SK-N-SH treated with all-trans-retinoic acid at 6 μM for 48 hours (cell line): Measurements from ENCODE around the gene TMPRSS4.

Experiments used
- ARNTL ChIP-seq: fragments of 450-650 bp; formaldehyde crosslinking; IDR thresholded peaks from 2 replicates; pipeline ENCODE4 v1.5.0; 2020; ENCODE audit warnings: low read depth, mild to moderate bottlenecking, moderate library complexity, borderline replicate concordance
- BACH2 ChIP-seq: fragments of 250-450 bp; sonication (Bioruptor Pico); IDR thresholded peaks from 2 replicates; pipeline ENCODE4 v1.9.0; 2021; ENCODE audit warnings: mild to moderate bottlenecking, borderline replicate concordance
- CREB5 ChIP-seq: fragments of 250-450 bp; sonication (Bioruptor Pico); IDR thresholded peaks from 2 replicates; pipeline ENCODE4 v1.5.1; 2020; ENCODE audit warnings: low read depth, mild to moderate bottlenecking, moderate library complexity
- CSDC2 ChIP-seq: fragments of 250-450 bp; sonication (Bioruptor Pico); IDR thresholded peaks from 2 replicates; pipeline ENCODE4 v1.5.0; 2020; ENCODE audit warnings: mild to moderate bottlenecking, moderate library complexity
- CSRNP3 ChIP-seq: fragments of 250-450 bp; sonication (Bioruptor Pico); IDR thresholded peaks from 2 replicates; pipeline ENCODE4 v1.5.1; 2021; ENCODE audit warnings: mild to moderate bottlenecking, moderate library complexity
- GLIS3 ChIP-seq: fragments of 250-450 bp; sonication (Bioruptor Pico); IDR thresholded peaks from 2 replicates; pipeline ENCODE4 v1.5.0; 2020; ENCODE audit warnings: mild to moderate bottlenecking, moderate library complexity
- PATZ1 ChIP-seq: fragments of 250-450 bp; sonication (Bioruptor Pico); IDR thresholded peaks from 2 replicates; pipeline ENCODE4 v1.8.0; 2020; ENCODE audit warnings: mild to moderate bottlenecking, moderate library complexity, borderline replicate concordance
- POU6F1 ChIP-seq: fragments of 250-450 bp; sonication (Bioruptor Pico); IDR thresholded peaks from 2 replicates; pipeline ENCODE4 v1.8.0; 2021; ENCODE audit warnings: low read depth, mild to moderate bottlenecking, moderate library complexity, borderline replicate concordance
- RARB ChIP-seq: fragments of 250-450 bp; sonication (Bioruptor Pico); IDR thresholded peaks from 2 replicates; pipeline ENCODE4 v1.8.0; 2021; ENCODE audit warnings: mild to moderate bottlenecking, moderate library complexity
- TCF4 ChIP-seq: fragments of 250-450 bp; sonication (Bioruptor Pico); IDR thresholded peaks from 2 replicates; pipeline ENCODE4 v1.8.0; 2021; ENCODE audit warnings: mild to moderate bottlenecking, moderate library complexity, borderline replicate concordance
- TSHZ2 ChIP-seq: fragments of 250-450 bp; sonication (Bioruptor Pico); IDR thresholded peaks from 2 replicates; pipeline ENCODE4 v1.5.0; 2020; ENCODE audit warnings: mild to moderate bottlenecking, moderate library complexity
- ZC3H10 ChIP-seq: fragments of 250-450 bp; sonication (Bioruptor Pico); IDR thresholded peaks from 2 replicates; pipeline ENCODE4 v1.5.1; 2021; ENCODE audit warnings: mild to moderate bottlenecking, moderate library complexity
- ZFP3 ChIP-seq: fragments of 250-450 bp; sonication (Bioruptor Pico); IDR thresholded peaks from 2 replicates; pipeline ENCODE4 v1.5.0; 2020; ENCODE audit warnings: mild to moderate bottlenecking, moderate library complexity
- ZFP30 ChIP-seq: fragments of 450-650 bp; formaldehyde crosslinking; IDR thresholded peaks from 2 replicates; pipeline ENCODE4 v1.5.0; 2022; ENCODE audit warnings: mild to moderate bottlenecking, moderate library complexity

- no peak for TF ChIP-seq RARB (CRISPR knock-in tag)
- TF ChIP-seq ZFP30 (CRISPR knock-in tag), result no peak
- TF ChIP-seq TSHZ2 (CRISPR knock-in tag), result no peak
- TF ChIP-seq ARNTL (CRISPR knock-in tag), result no peak
- no peak for TF ChIP-seq PATZ1 (CRISPR knock-in tag)
- no peak for TF ChIP-seq GLIS3 (CRISPR knock-in tag)
- no peak for TF ChIP-seq CREB5 (CRISPR knock-in tag)
- no peak for TF ChIP-seq TCF4 (CRISPR knock-in tag)
- TF ChIP-seq POU6F1 (CRISPR knock-in tag), result no peak
- TF ChIP-seq CSRNP3 (CRISPR knock-in tag), result no peak
- TF ChIP-seq CSDC2 (CRISPR knock-in tag), result no peak
- no peak for TF ChIP-seq BACH2 (CRISPR knock-in tag)
- TF ChIP-seq ZFP3, result no peak
- TF ChIP-seq ZC3H10 (CRISPR knock-in tag), result no peak
These were observed 84.9 kb downstream of the TMPRSS4 start for GRCh38 chr11:118161786-118162185.
